CMK (cell line): ENCODE measurements around the gene PIK3R1.

ENCODE experiments used
- DNase-seq: peaks from one replicate; pipeline ENCODE4 v3.0.0-alpha.2; 2010; ENCODE audit warnings: low read depth

Gene PIK3R1

GRCh38 chr5:68271124-68271523 lies 55.6 kb downstream of the PIK3R1 start:
- no peak for DNase-seq

GRCh38 chr5:68272289-68272688 lies 56.7 kb downstream of the PIK3R1 start:
- DNase-seq: no peak

GRCh38 chr5:68273717-68274409 lies 58.3 kb downstream of the PIK3R1 start:
- no peak for DNase-seq

GRCh38 chr5:68274847-68275651 lies 59.5 kb downstream of the PIK3R1 start:
- DNase-seq: no peak

GRCh38 chr5:68276740-68277139 lies 61.2 kb downstream of the PIK3R1 start:
- DNase-seq: no peak

GRCh38 chr5:68277431-68277830 lies 61.9 kb downstream of the PIK3R1 start:
- no peak for DNase-seq

- no peak for DNase-seq
Observed at GRCh38 chr5:68279984-68280383, 64.4 kb downstream of the PIK3R1 start.

- DNase-seq: no peak
Observed at GRCh38 chr5:68282001-68282400, 66.4 kb downstream of the PIK3R1 start.

- no peak for DNase-seq
Observed at GRCh38 chr5:68283766-68284165, 68.2 kb downstream of the PIK3R1 start.

GRCh38 chr5:68285075-68285840 lies 69.7 kb downstream of the PIK3R1 start:
- DNase-seq: no peak

GRCh38 chr5:68285851-68286611 lies 70.5 kb downstream of the PIK3R1 start:
- no peak for DNase-seq

- DNase-seq: no peak
Observed at GRCh38 chr5:68286612-68286912, 71.0 kb downstream of the PIK3R1 start.

- no peak for DNase-seq
Observed at GRCh38 chr5:68287631-68287975, 72.0 kb downstream of the PIK3R1 start.

- peak; percentile 30 for DNase-seq
Observed at GRCh38 chr5:68287976-68288706, 72.6 kb downstream of the PIK3R1 start.

- peak; percentile 30 for DNase-seq
Observed at GRCh38 chr5:68288707-68289134, 73.2 kb downstream of the PIK3R1 start.

GRCh38 chr5:68289498-68289897 lies 73.9 kb downstream of the PIK3R1 start:
- no peak for DNase-seq

- no peak for DNase-seq
Observed at GRCh38 chr5:68290260-68290674, 74.7 kb downstream of the PIK3R1 start.

- DNase-seq: no peak
Observed at GRCh38 chr5:68290847-68291246, 75.3 kb downstream of the PIK3R1 start.

- no peak for DNase-seq
Observed at GRCh38 chr5:68292316-68292715, 76.8 kb downstream of the PIK3R1 start.

GRCh38 chr5:68295772-68296171 lies 80.2 kb downstream of the PIK3R1 start:
- DNase-seq: no peak

GRCh38 chr5:68296895-68297294 lies 81.3 kb downstream of the PIK3R1 start:
- no peak for DNase-seq

GRCh38 chr5:68297656-68298055 lies 82.1 kb downstream of the PIK3R1 start:
- no peak for DNase-seq
